ENCODE data around the gene ARMH3.

The ARMH3 gene, protein sequence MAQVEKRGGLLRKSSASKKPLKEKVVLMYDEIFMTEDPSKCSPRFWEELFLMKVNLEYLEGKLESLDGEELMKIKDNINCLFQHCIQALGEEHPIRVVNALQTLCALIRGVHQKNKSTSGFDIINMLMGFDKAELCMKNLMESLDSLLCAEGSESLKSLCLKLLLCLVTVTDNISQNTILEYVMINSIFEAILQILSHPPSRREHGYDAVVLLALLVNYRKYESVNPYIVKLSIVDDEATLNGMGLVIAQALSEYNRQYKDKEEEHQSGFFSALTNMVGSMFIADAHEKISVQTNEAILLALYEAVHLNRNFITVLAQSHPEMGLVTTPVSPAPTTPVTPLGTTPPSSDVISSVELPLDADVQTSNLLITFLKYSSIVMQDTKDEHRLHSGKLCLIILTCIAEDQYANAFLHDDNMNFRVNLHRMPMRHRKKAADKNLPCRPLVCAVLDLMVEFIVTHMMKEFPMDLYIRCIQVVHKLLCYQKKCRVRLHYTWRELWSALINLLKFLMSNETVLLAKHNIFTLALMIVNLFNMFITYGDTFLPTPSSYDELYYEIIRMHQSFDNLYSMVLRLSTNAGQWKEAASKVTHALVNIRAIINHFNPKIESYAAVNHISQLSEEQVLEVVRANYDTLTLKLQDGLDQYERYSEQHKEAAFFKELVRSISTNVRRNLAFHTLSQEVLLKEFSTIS

DNA sequence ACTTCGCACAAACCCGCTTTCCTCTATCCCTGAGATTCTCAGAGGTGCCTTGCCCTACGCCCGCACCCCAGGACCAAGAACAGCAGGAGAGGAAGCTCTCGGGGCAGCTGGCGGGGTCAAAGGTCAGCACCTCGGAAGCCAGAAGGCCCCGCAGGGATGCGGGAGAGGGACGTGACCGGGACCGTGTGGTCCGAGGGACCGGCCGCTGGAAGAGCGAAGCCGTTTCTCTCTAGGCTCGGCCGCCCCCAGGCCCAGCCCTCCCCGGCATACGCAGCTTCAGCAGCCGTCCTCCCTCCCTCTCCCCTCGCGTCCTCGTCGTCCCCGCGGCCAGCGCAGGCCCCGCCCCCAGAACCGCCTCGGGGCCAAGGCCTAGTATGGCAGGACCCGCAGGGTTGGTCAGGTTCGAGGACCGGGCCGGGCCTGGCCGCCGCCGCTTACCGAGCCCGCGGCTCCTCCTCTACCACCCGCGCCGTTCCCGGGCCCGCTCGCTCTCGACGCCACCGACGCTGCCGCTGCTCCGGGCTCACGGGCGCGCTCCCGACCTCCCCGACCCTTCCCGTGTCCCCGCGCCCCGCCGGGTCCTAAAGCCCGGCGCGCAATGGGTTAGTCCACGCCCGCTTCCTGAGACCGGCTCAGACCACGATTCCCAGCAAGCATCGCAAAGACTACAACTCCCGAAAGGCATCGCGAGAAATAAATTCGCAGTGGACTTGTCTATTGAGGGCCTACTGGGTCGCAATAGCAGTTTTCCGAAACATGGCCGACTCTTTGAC lies at the start of gene ARMH3:
ARMH3 (minus strand) TSS at position 527 of the 773 bp plus-strand sequence. CDS start 16,059 bp downstream, outside the sequence.
- no peaks in the 10 kb centered on the region for H3K27me3 ChIP-seq (ENCODE audit: insufficient read depth, low read depth, severe bottlenecking)
- peak within 1 kb of the TSS; percentile 94 for H3K27ac ChIP-seq
- H3K36me3 ChIP-seq: 0 out of 2 replicates have a peak, but pooled peaks cover 4% of the 10 kb centered on the region
- H3K4me3 ChIP-seq (ENCODE audit: low read depth, low read length): peak within 1 kb of the TSS; percentile 96
- TF ChIP-seq, protein P1, sequence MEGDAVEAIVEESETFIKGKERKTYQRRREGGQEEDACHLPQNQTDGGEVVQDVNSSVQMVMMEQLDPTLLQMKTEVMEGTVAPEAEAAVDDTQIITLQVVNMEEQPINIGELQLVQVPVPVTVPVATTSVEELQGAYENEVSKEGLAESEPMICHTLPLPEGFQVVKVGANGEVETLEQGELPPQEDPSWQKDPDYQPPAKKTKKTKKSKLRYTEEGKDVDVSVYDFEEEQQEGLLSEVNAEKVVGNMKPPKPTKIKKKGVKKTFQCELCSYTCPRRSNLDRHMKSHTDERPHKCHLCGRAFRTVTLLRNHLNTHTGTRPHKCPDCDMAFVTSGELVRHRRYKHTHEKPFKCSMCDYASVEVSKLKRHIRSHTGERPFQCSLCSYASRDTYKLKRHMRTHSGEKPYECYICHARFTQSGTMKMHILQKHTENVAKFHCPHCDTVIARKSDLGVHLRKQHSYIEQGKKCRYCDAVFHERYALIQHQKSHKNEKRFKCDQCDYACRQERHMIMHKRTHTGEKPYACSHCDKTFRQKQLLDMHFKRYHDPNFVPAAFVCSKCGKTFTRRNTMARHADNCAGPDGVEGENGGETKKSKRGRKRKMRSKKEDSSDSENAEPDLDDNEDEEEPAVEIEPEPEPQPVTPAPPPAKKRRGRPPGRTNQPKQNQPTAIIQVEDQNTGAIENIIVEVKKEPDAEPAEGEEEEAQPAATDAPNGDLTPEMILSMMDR (IDR thresholded peaks at IDR 0.05; ENCODE audit: low read depth, low read length): no peak
- no peaks in the 10 kb centered on the region for H3K9me3 ChIP-seq (ENCODE audit: severe bottlenecking)
- peak; percentile 96 for DNase-seq

DNA sequence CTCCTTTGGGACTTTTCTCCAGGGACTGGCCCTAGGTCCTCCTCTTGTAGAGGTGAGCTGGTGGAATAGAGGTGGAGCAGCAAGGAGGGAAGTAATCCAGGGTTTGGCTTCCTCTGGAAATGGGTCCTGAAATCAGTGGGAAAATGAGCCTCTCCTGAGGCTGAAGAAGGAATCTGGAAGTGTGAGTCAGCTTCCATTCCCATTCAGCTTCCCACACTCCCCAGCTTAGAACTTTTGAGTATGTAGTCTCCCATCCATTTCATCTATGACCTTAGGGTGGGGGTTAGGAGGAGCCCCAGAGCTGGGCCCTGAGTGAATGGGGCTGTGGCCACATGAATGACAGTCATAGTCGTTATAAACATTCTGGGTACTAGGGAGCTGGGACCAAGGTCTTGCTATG lies 46.4 kb upstream of the ARMH3 start:
- DNase-seq: no peak
- TF ChIP-seq, protein P1 (IDR thresholded peaks at IDR 0.05; ENCODE audit: low read depth, low read length): no peak
- no peaks in the 10 kb centered on the region for H3K9me3 ChIP-seq (ENCODE audit: severe bottlenecking)
- no peak overlapping the region for H3K4me3 ChIP-seq (ENCODE audit: low read depth, low read length)
- H3K27me3 ChIP-seq (ENCODE audit: insufficient read depth, low read depth, severe bottlenecking): no peaks in the 10 kb centered on the region
- no peak overlapping the region for H3K27ac ChIP-seq
- peaks cover 8% of the 10 kb centered on the region for H3K36me3 ChIP-seq

DNA sequence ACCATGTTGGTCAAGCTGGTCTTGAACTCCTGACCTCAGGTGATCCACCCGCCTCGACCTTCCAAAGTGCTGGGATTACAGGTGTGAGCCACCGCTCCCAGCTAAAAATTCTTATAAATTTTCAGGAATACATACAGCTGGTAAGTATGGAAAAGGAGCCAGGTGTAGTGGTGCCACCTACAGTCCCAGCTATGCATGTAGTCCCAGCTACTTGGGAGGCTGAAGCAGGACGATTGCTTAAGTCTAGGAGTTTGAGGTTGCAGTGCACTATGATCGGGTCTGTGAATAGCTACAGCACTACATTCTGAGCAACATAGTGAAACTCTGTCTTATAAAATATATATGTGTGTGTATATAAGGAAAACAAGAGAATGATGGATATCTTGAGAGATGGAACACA lies 45.2 kb upstream of the ARMH3 start:
- H3K27ac ChIP-seq: no peak overlapping the region
- no peaks in the 10 kb centered on the region for H3K9me3 ChIP-seq (ENCODE audit: severe bottlenecking)
- no peak for DNase-seq
- TF ChIP-seq, protein P1 (IDR thresholded peaks at IDR 0.05; ENCODE audit: low read depth, low read length): peak; percentile 39; the same call in 1 of the 2 replicates
- H3K36me3 ChIP-seq: peaks cover 2% of the 10 kb centered on the region
- no peaks in the 10 kb centered on the region for H3K27me3 ChIP-seq (ENCODE audit: insufficient read depth, low read depth, severe bottlenecking)
- H3K4me3 ChIP-seq (ENCODE audit: low read depth, low read length): no peak overlapping the region

DNA sequence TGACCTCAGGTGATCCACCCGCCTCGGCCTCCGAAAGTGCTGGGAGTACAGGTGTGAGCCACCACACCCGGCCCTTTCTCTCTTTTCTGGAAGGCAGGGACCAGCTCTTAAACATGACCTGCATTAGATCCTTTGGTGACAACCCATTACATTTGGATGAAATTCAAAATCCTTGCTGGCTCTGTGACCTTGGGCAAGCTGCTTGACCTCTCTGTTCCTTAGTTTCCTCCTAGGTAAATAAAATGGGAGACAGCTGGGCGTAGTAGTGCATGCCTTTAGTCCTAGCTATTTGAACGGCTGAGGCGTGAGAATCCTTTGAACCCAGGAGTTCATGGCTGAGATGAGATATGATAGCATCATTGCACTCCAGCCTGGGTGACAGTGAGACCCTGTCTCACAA lies 40.5 kb upstream of the ARMH3 start:
- Histone ChIP-seq H3K9me3 (ENCODE audit: severe bottlenecking) (no peaks in the 10 kb centered on the region), H3K27ac (no peak overlapping the region), H3K27me3 (ENCODE audit: insufficient read depth, low read depth, severe bottlenecking) (no peaks in the 10 kb centered on the region), H3K4me3 (ENCODE audit: low read depth, low read length) (no peak overlapping the region), H3K36me3 (no peaks in the 10 kb centered on the region; the same call in 1 of the 2 replicates)
- no peak for DNase-seq
- TF ChIP-seq, protein P1 (IDR thresholded peaks at IDR 0.05; ENCODE audit: low read depth, low read length): no peak

DNA sequence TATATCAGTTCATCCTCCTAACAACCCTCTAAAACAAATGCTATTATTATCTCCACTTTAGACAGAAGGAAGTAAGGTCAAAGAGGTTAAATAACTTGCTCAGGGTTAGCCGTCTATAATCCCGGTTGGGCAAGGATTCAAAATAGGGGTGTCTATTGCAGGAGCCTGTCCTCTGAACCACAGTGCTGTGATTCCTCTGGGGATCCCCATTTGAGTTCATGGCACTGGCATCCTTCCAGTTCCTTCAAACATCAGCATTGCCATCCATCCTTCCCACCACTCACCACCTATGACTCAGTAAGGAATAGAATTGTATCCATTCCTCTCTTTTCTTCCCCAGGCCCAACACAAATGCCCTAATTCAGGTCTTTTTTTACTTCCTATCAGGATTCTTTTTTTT lies 34.8 kb upstream of the ARMH3 start:
- no peak for DNase-seq
- Histone ChIP-seq H3K36me3 (no peaks in the 10 kb centered on the region), H3K27me3 (ENCODE audit: insufficient read depth, low read depth, severe bottlenecking) (no peaks in the 10 kb centered on the region), H3K27ac (no peak overlapping the region), H3K4me3 (ENCODE audit: low read depth, low read length) (no peak overlapping the region), H3K9me3 (ENCODE audit: severe bottlenecking) (no peaks in the 10 kb centered on the region)
- TF ChIP-seq, protein P1 (IDR thresholded peaks at IDR 0.05; ENCODE audit: low read depth, low read length): no peak
